Activated naive CD8-positive, alpha-beta T cell (primary cell): ENCODE measurements around the gene ZNF564.
A peak's percentile ranks its signal among the peaks of the same experiment; 100 is the strongest.
"Not testable (repeated sequence)": the region's sequence is repeated elsewhere in the genome, so short reads cannot be mapped to it uniquely, and the experiment has no call there.

Experiments
- H3K27ac Mint-ChIP-seq: one replicate; pipeline ENCODE4 v1.8.0; 2021; ENCODE audit warnings: mixed read lengths
- H3K27me3 Mint-ChIP-seq: one replicate; pipeline ENCODE4 v1.8.0; 2021; ENCODE audit warnings: mixed read lengths
- H3K36me3 Mint-ChIP-seq: one replicate; pipeline ENCODE4 v1.8.0; 2021; ENCODE audit warnings: mixed read lengths
- H3K4me1 Mint-ChIP-seq: one replicate; pipeline ENCODE4 v1.8.0; 2021; ENCODE audit warnings: low read depth, mixed read lengths
- H3K4me3 Mint-ChIP-seq: one replicate; pipeline ENCODE4 v1.8.0; 2021; ENCODE audit warnings: mild to moderate bottlenecking, mixed read lengths
- H3K9me3 Mint-ChIP-seq: one replicate; pipeline ENCODE4 v1.8.0; 2021; ENCODE audit warnings: low read depth, mixed read lengths

The ZNF564 gene

GRCh38 chr19:12551060-12551832, at the start of gene ZNF564:
Gene ZNF564 (minus strand): TSS chr19:12551482. CDS start chr19:12551332, 150 bp downstream.
- H3K27ac Mint-ChIP-seq = peak within 1 kb of the TSS; percentile 98
- no peaks in the 10 kb centered on the region for H3K27me3 Mint-ChIP-seq
- peak within 1 kb of the TSS; percentile 100 for H3K4me3 Mint-ChIP-seq
- no peaks in the 10 kb centered on the region for H3K9me3 Mint-ChIP-seq
- H3K36me3 Mint-ChIP-seq = peaks cover 4% of the 10 kb centered on the region
- H3K4me1 Mint-ChIP-seq = peaks cover 41% of the 10 kb centered on the region

GRCh38 chr19:12597594-12597993, 46.3 kb upstream of the ZNF564 start:
- no peak overlapping the region for H3K27ac Mint-ChIP-seq
- H3K27me3 Mint-ChIP-seq = no peaks in the 10 kb centered on the region
- H3K9me3 Mint-ChIP-seq = no peaks in the 10 kb centered on the region
- no peaks in the 10 kb centered on the region for H3K4me1 Mint-ChIP-seq
- H3K4me3 Mint-ChIP-seq = no peak overlapping the region
- peaks cover 4% of the 10 kb centered on the region for H3K36me3 Mint-ChIP-seq

- Mint-ChIP-seq H3K27ac (no peak overlapping the region), H3K9me3 (no peaks in the 10 kb centered on the region), H3K4me1 (no peaks in the 10 kb centered on the region), H3K27me3 (no peaks in the 10 kb centered on the region), H3K36me3 (peaks cover 4% of the 10 kb centered on the region), H3K4me3 (no peak overlapping the region)
These were observed 45.8 kb upstream of the ZNF564 start for GRCh38 chr19:12596927-12597548.

- Mint-ChIP-seq H3K36me3 (peaks cover 4% of the 10 kb centered on the region), H3K9me3 (no peaks in the 10 kb centered on the region), H3K27me3 (no peaks in the 10 kb centered on the region), H3K27ac (no peak overlapping the region), H3K4me1 (no peaks in the 10 kb centered on the region), H3K4me3 (no peak overlapping the region)
These were observed 45.2 kb upstream of the ZNF564 start for GRCh38 chr19:12596485-12596884.

- H3K4me1 Mint-ChIP-seq = no peaks in the 10 kb centered on the region
- no peak overlapping the region for H3K4me3 Mint-ChIP-seq
- no peaks in the 10 kb centered on the region for H3K27me3 Mint-ChIP-seq
- H3K27ac Mint-ChIP-seq = no peak overlapping the region
- H3K36me3 Mint-ChIP-seq = peaks cover 26% of the 10 kb centered on the region
- peaks cover 14% of the 10 kb centered on the region for H3K9me3 Mint-ChIP-seq
These were observed 29.8 kb upstream of the ZNF564 start for GRCh38 chr19:12581100-12581499.

- Mint-ChIP-seq H3K36me3 (peaks cover 26% of the 10 kb centered on the region), H3K9me3 (peaks cover 14% of the 10 kb centered on the region), H3K27me3 (no peaks in the 10 kb centered on the region), H3K27ac (no peak overlapping the region), H3K4me1 (no peaks in the 10 kb centered on the region), H3K4me3 (no peak overlapping the region)
These were observed 29.0 kb upstream of the ZNF564 start for GRCh38 chr19:12580180-12580694.

- no peak overlapping the region for H3K27ac Mint-ChIP-seq
- H3K36me3 Mint-ChIP-seq = peaks cover 26% of the 10 kb centered on the region
- peaks cover 14% of the 10 kb centered on the region for H3K9me3 Mint-ChIP-seq
- peaks cover 7% of the 10 kb centered on the region for H3K4me1 Mint-ChIP-seq
- H3K27me3 Mint-ChIP-seq = no peaks in the 10 kb centered on the region
- H3K4me3 Mint-ChIP-seq = no peak overlapping the region
These were observed 27.4 kb upstream of the ZNF564 start for GRCh38 chr19:12578641-12579040.

GRCh38 chr19:12574036-12574435, 22.8 kb upstream of the ZNF564 start:
- no peaks in the 10 kb centered on the region for H3K27me3 Mint-ChIP-seq
- peaks cover 7% of the 10 kb centered on the region for H3K4me1 Mint-ChIP-seq
- no peaks in the 10 kb centered on the region for H3K9me3 Mint-ChIP-seq
- peaks cover 7% of the 10 kb centered on the region for H3K36me3 Mint-ChIP-seq
- H3K4me3 Mint-ChIP-seq = peak overlapping the region; percentile 17
- H3K27ac Mint-ChIP-seq = peak overlapping the region; percentile 52

GRCh38 chr19:12567951-12568350, 16.7 kb upstream of the ZNF564 start:
- peaks cover 4% of the 10 kb centered on the region for H3K4me1 Mint-ChIP-seq
- no peak overlapping the region for H3K4me3 Mint-ChIP-seq
- no peaks in the 10 kb centered on the region for H3K9me3 Mint-ChIP-seq
- H3K27me3 Mint-ChIP-seq = no peaks in the 10 kb centered on the region
- no peaks in the 10 kb centered on the region for H3K36me3 Mint-ChIP-seq
- no peak overlapping the region for H3K27ac Mint-ChIP-seq

- H3K9me3 Mint-ChIP-seq, H3K27ac Mint-ChIP-seq, H3K27me3 Mint-ChIP-seq, H3K4me3 Mint-ChIP-seq, H3K36me3 Mint-ChIP-seq, H3K4me1 Mint-ChIP-seq: not testable (repeated sequence)
These were observed 15.1 kb upstream of the ZNF564 start for GRCh38 chr19:12566380-12566779.

- Mint-ChIP-seq H3K27me3 (no peaks in the 10 kb centered on the region), H3K4me1 (peaks cover 4% of the 10 kb centered on the region), H3K27ac (no peak overlapping the region), H3K4me3 (no peak overlapping the region), H3K36me3 (no peaks in the 10 kb centered on the region), H3K9me3 (no peaks in the 10 kb centered on the region)
These were observed 12.9 kb upstream of the ZNF564 start for GRCh38 chr19:12564016-12564664.

GRCh38 chr19:12555456-12555930, 4.2 kb upstream of the ZNF564 start:
- no peaks in the 10 kb centered on the region for H3K27me3 Mint-ChIP-seq
- H3K4me1 Mint-ChIP-seq = peaks cover 14% of the 10 kb centered on the region
- no peaks in the 10 kb centered on the region for H3K9me3 Mint-ChIP-seq
- no peaks in the 10 kb centered on the region for H3K36me3 Mint-ChIP-seq
- no peak overlapping the region for H3K4me3 Mint-ChIP-seq
- H3K27ac Mint-ChIP-seq = no peak overlapping the region

GRCh38 chr19:12546903-12547302, 4.4 kb downstream of the ZNF564 start:
- Mint-ChIP-seq H3K27me3 (no peaks in the 10 kb centered on the region), H3K4me1 (peaks cover 60% of the 10 kb centered on the region), H3K9me3 (no peaks in the 10 kb centered on the region), H3K4me3 (no peak overlapping the region), H3K36me3 (peaks cover 20% of the 10 kb centered on the region), H3K27ac (peak overlapping the region; percentile 75)

- H3K9me3 Mint-ChIP-seq = no peaks in the 10 kb centered on the region
- no peak overlapping the region for H3K4me3 Mint-ChIP-seq
- H3K27ac Mint-ChIP-seq = peak overlapping the region; percentile 71
- H3K4me1 Mint-ChIP-seq = peaks cover 54% of the 10 kb centered on the region
- no peaks in the 10 kb centered on the region for H3K27me3 Mint-ChIP-seq
- peaks cover 20% of the 10 kb centered on the region for H3K36me3 Mint-ChIP-seq
These were observed 5.2 kb downstream of the ZNF564 start for GRCh38 chr19:12546068-12546467.

- peaks cover 20% of the 10 kb centered on the region for H3K36me3 Mint-ChIP-seq
- H3K4me3 Mint-ChIP-seq = no peak overlapping the region
- H3K27ac Mint-ChIP-seq = peak overlapping the region; percentile 71
- H3K9me3 Mint-ChIP-seq = no peaks in the 10 kb centered on the region
- H3K4me1 Mint-ChIP-seq = peaks cover 54% of the 10 kb centered on the region
- no peaks in the 10 kb centered on the region for H3K27me3 Mint-ChIP-seq
These were observed 6.0 kb downstream of the ZNF564 start for GRCh38 chr19:12545267-12545666.
